ENCODE measurements around the gene TMEM9.

Gene TMEM9

GRCh38 chr1:201126463-201126831 is 27.8 kb downstream of the TMEM9 start:
- no peak for DNase-seq

GRCh38 chr1:201125800-201126199 is 28.5 kb downstream of the TMEM9 start:
- DNase-seq = no peak

- DNase-seq = no peak
Measured at GRCh38 chr1:201125019-201125418, 29.3 kb downstream of the TMEM9 start.

DNA sequence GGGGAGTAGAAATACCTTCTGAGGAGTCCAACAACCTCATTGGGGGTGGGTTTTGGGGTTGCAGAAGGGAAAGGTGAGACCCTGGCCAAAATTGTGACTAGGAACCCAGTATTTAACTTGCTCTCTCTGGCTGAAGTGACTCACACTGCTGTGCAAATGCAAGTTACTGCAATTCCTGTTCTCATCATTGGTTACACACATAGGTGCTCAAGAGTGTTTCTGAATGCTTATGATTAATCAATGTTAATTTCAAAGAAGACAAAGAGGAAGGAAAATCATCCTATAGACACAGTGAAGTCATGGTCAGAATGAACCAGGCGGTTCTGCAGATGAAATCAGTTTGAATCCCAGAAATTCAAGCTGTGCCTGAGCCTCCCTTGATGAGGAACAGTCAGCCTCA is 30.4 kb downstream of the TMEM9 start:
- DNase-seq = no peak

- no peak for DNase-seq
Measured at GRCh38 chr1:201122321-201122957, 31.8 kb downstream of the TMEM9 start.

DNA sequence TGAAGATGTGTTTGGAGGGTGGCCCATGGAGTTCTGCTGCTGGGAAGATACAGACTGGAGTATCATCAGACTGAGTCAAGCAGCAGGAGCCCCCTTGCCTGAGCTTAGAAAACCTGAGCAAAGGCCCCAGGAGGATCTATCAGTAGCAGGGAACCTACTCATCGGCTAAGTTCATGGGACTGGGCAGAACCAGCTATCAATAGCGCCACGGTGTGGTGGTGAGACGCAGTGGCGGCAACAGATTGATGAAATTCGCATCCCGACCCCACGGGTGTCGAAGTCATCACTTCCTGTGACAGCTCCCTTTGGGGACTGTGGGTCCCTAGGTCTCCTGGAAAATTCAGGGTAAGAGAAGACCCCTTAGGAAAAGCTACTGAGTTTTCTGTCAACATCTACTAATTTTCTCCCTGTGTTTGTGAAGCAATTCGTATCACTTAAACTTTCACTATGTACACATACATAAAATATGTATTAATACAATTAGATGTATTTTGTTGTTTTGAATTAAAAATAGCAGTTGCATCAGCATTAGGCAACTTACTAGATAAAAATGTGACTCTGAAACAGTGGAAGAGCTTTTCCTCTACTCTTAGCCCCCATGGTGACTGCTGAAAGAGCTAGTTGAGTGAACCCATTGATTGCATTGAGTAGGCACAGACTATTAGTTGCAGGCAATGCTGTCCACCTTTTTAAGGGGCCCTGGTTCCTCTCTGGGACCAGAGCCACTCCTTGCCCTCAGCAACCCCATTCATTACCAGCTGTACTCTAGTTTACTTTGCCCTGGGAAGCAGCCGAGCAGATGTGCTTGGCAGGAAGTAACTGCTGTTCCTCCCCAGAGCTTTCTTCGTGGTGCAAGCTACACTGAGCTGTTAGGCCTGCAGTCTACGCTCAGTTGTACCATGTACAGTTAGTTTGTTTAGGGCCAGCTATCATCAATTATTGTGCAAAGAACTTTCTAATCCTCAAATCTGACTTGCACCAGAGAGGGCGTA is 34.8 kb downstream of the TMEM9 start:
- no peak for DNase-seq

DNA sequence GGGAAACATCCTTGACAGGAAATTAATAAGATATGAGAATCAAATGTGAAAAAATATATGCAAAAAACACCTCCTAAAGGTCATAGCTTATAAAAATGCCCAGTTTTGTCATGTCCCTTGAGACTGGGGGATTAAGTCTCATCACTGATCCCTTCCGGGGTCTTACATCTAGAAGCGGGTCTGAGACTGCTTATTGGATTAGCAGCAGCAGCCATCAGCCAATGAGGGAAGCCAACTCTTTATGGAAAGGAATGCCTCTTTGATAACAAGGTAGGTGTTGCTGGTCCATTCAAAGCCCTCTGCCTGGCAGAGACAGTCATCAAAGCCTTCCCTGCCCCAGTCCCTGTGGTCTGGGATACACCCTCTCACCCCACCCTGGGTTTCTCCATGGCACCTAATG is 38.2 kb downstream of the TMEM9 start:
- no peak for DNase-seq

DNA sequence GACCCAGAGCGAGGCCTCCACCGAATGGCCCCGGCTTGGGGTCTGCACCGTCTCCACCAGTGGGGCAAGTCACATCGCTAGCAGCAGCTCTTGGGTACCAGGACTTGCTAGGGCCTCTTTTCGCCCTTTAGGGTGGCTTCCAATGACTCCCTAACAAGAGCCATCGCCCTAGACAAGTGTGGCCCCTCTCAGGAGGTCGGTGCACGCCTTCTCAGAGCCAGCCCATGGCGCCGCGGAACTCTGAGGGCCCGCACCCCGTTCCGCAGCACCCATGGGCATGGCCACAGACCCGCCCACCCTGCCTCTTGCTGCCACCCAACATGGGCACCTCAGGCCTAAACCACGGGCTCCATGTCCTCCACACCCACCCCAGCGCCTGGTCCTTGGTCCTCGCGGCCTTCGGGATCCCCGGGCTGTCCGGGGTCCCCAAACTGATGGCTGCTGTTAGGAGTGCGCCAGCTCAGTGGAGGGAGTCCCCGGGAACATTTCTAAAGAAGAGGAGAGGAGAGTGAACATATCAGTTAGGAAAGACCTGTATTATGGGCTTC is 38.8 kb downstream of the TMEM9 start:
- no peak for DNase-seq

DNA sequence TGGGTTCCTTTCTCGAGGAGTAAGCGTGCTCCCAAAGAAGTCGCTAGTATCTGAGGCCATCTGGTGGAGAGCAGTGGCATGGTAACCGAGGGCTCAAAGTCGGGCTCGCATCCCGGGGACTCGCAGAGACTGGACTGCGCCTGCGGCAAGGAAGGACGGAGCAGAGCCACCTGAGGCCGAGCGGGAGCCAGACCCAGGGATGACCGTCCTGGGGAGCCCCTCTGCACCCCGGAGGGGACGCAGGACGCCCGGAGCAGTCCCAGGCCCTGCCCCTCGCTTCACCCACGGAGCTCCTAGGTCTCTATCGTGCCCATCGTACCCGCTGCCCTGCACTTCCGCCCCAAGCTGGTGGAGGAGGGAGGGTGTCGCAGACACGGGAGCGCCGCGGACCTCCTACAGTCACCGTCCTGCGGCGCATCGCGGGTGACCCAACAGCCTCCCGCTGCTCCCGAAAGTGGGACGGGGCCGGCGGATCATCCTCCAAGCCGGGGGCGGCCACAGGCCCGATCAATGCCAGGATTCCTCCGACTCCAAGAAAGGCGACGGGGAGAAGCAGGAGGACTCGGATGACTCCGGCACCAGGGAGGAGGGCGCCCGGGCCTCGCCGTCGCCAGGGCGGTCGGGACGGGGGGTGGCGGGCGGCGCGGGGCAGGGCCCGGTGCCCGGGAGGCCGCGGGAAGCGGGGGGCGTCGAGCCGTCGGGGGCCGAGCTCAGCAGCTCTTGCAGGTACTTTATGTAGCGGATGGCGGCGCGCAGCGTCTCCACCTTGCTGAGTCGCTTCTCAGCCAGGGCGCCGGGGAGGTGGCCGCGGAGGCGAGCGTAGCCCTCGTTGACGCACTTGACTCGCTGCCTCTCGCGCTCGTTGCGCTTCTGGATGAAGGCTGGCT is 39.8 kb downstream of the TMEM9 start:
- peak; percentile 95 for DNase-seq

- DNase-seq = no peak
Measured at GRCh38 chr1:201113451-201114244, 40.6 kb downstream of the TMEM9 start.

- no peak for DNase-seq
Measured at GRCh38 chr1:201112926-201113325, 41.3 kb downstream of the TMEM9 start.

DNA sequence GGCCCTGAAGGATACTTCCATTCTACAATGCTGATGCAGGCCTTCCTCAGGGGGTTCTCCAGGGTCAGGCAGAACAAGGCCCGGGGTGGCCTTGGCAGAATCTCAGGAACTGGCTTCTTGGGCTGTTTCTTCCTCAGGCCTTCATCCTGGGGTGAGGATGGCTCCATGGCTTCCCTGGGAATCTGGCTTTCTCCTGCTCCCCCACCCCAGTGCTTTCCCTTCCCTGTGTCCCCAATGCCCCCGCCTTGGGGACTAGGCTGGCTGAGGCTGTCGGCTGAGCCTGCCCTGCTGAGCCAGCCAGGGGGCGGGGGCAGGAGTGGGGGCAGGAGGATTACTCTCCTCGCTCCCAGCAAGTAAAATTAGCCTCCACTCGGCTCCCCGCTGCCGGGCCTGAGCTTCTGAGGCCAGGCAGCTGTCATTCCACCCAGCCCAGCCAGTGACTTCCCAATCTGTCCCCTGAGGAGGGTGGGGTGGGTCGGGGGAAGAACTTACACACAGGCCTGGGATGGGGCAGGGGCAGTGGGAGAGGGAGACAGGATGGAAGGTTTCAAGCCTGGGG is 42.0 kb downstream of the TMEM9 start, which contains the start of gene CACNA1S:
Gene CACNA1S (minus strand): TSS at position 254 of the 559 bp plus-strand sequence. CDS start 87 bp downstream, at position 167.
- DNase-seq = peak; percentile 73

- DNase-seq = no peak
Measured at GRCh38 chr1:201111672-201112071, 42.6 kb downstream of the TMEM9 start.

DNA sequence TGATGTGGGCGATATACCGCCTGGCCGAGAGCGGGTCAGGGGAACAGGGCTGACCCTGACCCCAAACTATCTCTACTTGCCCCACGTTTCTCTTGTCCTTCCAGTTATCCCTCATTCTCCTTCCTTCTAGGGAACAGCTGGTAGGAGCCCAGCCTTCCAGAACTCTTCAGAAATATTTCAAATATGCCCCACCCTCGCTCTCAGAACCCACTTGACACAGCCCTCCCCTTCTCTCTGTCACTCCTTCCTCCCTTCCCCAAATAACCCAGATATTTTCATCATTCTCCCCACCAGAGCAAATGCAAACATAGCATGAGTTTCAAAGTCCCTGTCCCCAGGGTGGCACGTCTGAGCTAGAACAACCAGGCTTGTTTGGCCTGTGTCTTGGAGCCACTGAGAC is 43.1 kb downstream of the TMEM9 start:
- no peak for DNase-seq

- no peak for DNase-seq
Measured at GRCh38 chr1:201110616-201111015, 43.7 kb downstream of the TMEM9 start.

GRCh38 chr1:201110138-201110537 is 44.1 kb downstream of the TMEM9 start:
- no peak for DNase-seq

GRCh38 chr1:201109651-201110050 is 44.6 kb downstream of the TMEM9 start:
- DNase-seq = no peak

DNA sequence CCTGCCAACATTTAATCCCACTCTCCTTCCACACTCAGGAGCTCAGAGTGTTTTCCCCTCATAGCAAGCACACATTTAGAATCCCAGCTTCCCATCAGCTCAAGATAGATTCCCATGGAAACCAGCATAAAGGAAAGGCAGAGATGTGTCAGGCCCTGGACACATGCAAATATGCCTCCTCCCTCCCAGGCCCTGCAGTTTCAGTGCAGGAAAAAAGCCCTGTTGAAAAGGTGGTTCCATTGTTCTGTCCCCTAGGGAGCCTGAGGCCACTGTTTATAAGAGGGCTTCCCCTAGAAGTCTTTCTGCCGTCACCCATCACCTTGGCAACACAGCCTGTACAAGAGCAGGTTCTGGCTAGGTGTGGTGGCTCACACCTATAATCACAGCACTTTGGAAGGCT is 45.7 kb downstream of the TMEM9 start:
- no peak for DNase-seq

- no peak for DNase-seq
Measured at GRCh38 chr1:201105688-201106087, 48.6 kb downstream of the TMEM9 start.

DNA sequence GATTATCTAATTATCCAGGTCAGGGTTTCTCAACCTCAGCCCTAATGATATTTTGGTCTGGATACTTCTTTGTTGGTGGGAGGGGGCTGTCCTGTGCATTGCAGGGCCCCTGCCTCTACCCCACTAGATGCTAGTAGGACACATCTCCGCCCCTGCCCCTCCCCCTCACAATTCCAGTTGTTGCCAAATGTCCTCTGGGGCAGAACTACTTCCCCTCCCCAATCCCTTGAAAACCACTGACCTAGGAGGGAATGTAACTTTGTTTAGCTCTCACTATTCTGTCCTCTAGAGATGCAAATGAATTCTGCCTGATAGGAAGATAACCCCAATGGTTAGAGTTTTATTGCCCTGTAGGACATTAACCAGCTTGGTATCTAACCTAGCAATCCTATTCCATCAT is 50.1 kb downstream of the TMEM9 start:
- no peak for DNase-seq

- DNase-seq = no peak
Measured at GRCh38 chr1:201103666-201104065, 50.6 kb downstream of the TMEM9 start.

Measured in femur (tissue), 1 donor.